K562 (cell line): ENCODE measurements around the gene PIMREG. TPM values are rescaled to one million over a fixed set of nuclear protein-coding genes. Genes with fewer than 3 reads are reported as not detected.

Experiments
- ATAC-seq: fragments of 200-7000 bp; cut with Tn5 transposase; 3 replicates; pipeline ENCODE4 v1.9.1; 2020; ENCODE audit warnings: moderate library complexity
- BruUV-seq: library from RNA; stranded (reverse); fragments of 400-500 nt; replicated peaks from 2 replicates; lab custom pipeline; 2021; lab: Mats Ljungman, UMichigan
- CTCF ChIA-PET: fragments of 300-600 bp; formaldehyde crosslinking; extraction: SDS; loops from one replicate; lab custom pipeline; 2021; ENCODE audit warnings: low intra/inter-chr PET ratio; lab: Yijun Ruan, JAX
- POLR2A ChIA-PET: fragments of 300-600, 350-650 bp; sonication (Branson Sonifier 250); formaldehyde crosslinking; extraction: SDS; loops from one replicate; lab custom pipeline; 2021; ENCODE audit warnings: antibody characterized with exemption, inconsistent platforms; lab: Yijun Ruan, JAX
- DNase-seq, 4 experiments: peaks; one replicate each; pipeline versions ENCODE4 v3.0.0 to v3.0.0-alpha.2; 2011 to 2018; ENCODE audit warnings: low spot score in 3 of 4, mixed read lengths in 3 of 4; ENCODE audit errors: extremely low read depth in 1 of 4
- FAIRE-seq: peaks from 2 replicates; lab custom pipeline; 2011; peaks lifted over from hg19 to GRCh38; lab: Jason Lieb, UNC
- H2AFZ ChIP-seq: 2 replicates; pipeline ENCODE4 v1.6.0; 2011; ENCODE audit warnings: low read depth, low read length, control low read depth, inconsistent platforms
- H3K27ac ChIP-seq: fragments of 200-600 bp; 3 replicates; pipeline ENCODE4 v1.8.0; 2011; ENCODE audit warnings: low read depth, mild to moderate bottlenecking, control low read depth, inconsistent platforms, low read length, moderate library complexity, mixed read lengths; ENCODE audit errors: extremely low read depth
- H3K27me3 ChIP-seq, 2 experiments: fragments of 300-600 bp in 1 of 2; 2 replicates in 1 of 2; 3 replicates in 1 of 2; pipeline versions ENCODE4 v1.6.0 to v1.8.0; 2011; ENCODE audit warnings: inconsistent platforms in 2 of 2, low read length in 2 of 2, mild to moderate bottlenecking in 1 of 2, mixed read lengths in 1 of 2, moderate library complexity in 1 of 2; ENCODE audit not compliant: control insufficient read depth in 2 of 2, insufficient read depth in 2 of 2
- H3K36me3 ChIP-seq: fragments of 300-600 bp; 3 replicates; pipeline ENCODE4 v1.8.0; 2011; ENCODE audit warnings: mild to moderate bottlenecking, low read length, inconsistent platforms; ENCODE audit not compliant: control insufficient read depth, insufficient read depth
- H3K4me1 ChIP-seq, 2 experiments: fragments of 200-600 bp in 1 of 2; replicated peaks in 1 of 2; 2 replicates in 1 of 2; 3 replicates in 1 of 2; pipeline versions ENCODE4 v1.5.1 to v1.8.0; 2011; ENCODE audit warnings: inconsistent platforms in 2 of 2, low read length in 2 of 2, mild to moderate bottlenecking in 1 of 2, mixed read lengths in 1 of 2, moderate library complexity in 1 of 2; ENCODE audit not compliant: control insufficient read depth in 2 of 2, insufficient read depth in 2 of 2
- H3K4me2 ChIP-seq: 2 replicates; pipeline ENCODE4 v1.6.1; 2011; ENCODE audit warnings: low read length, control low read depth, inconsistent platforms, mixed read lengths; ENCODE audit not compliant: insufficient read depth
- H3K4me3 ChIP-seq: fragments of 200-600 bp; sonication (generic), shearing (Covaris generic); 2 replicates; pipeline ENCODE4 v1.5.1; 2016; ENCODE audit warnings: control low read depth, inconsistent platforms
- H3K79me2 ChIP-seq: fragments of 200-600 bp; 3 replicates; pipeline ENCODE4 v1.8.0; 2011; ENCODE audit warnings: low read length, inconsistent platforms; ENCODE audit not compliant: control insufficient read depth, insufficient read depth
- H3K9ac ChIP-seq, 2 experiments: 2 replicates each; pipeline versions ENCODE4 v1.6.0 to v1.6.1; 2011; ENCODE audit warnings: low read depth in 2 of 2, low read length in 2 of 2, control low read depth in 1 of 2, inconsistent platforms in 1 of 2, mild to moderate bottlenecking in 1 of 2, mixed read lengths in 1 of 2; ENCODE audit not compliant: insufficient read depth in 1 of 2
- H3K9me1 ChIP-seq: one replicate; pipeline ENCODE4 v1.6.0; 2011; ENCODE audit warnings: inconsistent platforms, mild to moderate bottlenecking, low read length, moderate library complexity; ENCODE audit not compliant: control insufficient read depth, insufficient read depth
- H3K9me3 ChIP-seq: replicated peaks from 2 replicates; pipeline ENCODE4 v1.5.1; 2011; ENCODE audit warnings: low read depth, low read length, inconsistent platforms; ENCODE audit not compliant: control insufficient read depth, insufficient read depth
- H4K20me1 ChIP-seq: replicated peaks from 2 replicates; pipeline ENCODE4 v1.6.1; 2011; ENCODE audit warnings: low read length, inconsistent platforms, mixed read lengths; ENCODE audit not compliant: control insufficient read depth, insufficient read depth
- CBFA2T3 ChIP-seq: fragments of 450-650 bp; IDR thresholded peaks from 2 replicates; pipeline ENCODE4 v1.6.1; 2017
- CREB1 ChIP-seq, 2 experiments: sonication (generic) in 1 of 2; formaldehyde crosslinking in 1 of 2; IDR thresholded peaks; 2 replicates each; pipeline versions ENCODE4 v1.6.1 to v1.8.0; 2012 to 2022; ENCODE audit warnings: inconsistent platforms in 1 of 2, mild to moderate bottlenecking in 1 of 2, missing genetic modification reagents in 1 of 2, moderate library complexity in 1 of 2
- GABPA ChIP-seq: fragments of 200-800 bp; sonication (Bioruptor generic); conservative IDR thresholded peaks from 2 replicates; pipeline ENCODE4 v1.6.1; 2016; ENCODE audit warnings: low read depth, missing genetic modification characterization, missing compliant biosample characterization
- HDAC3 ChIP-seq: fragments of 450-650 bp; IDR thresholded peaks from 2 replicates; pipeline ENCODE4 v1.6.1; 2018; ENCODE audit warnings: borderline replicate concordance, mild to moderate bottlenecking, moderate library complexity; ENCODE audit not compliant: partially characterized antibody
- SMARCB1 ChIP-seq: IDR thresholded peaks from 2 replicates; pipeline ENCODE4 v1.6.1; 2011; ENCODE audit warnings: improper control_type of control experiment, low read depth; ENCODE audit not compliant: insufficient read length
- ZNF668 ChIP-seq: fragments of 250-450 bp; sonication (Bioruptor Pico); IDR thresholded peaks from 2 replicates; pipeline ENCODE4 v1.8.0; 2022; ENCODE audit warnings: mild to moderate bottlenecking, inconsistent platforms
- ZNF717 ChIP-seq: fragments of 250-450 bp; sonication (Bioruptor Pico); IDR thresholded peaks from 2 replicates; pipeline ENCODE4 v1.5.0; 2021
- WGBS: fragments of 100-300 bp; shearing (Covaris generic); methylation state at CpG from one replicate; pipeline ENCODE4 v1.1.6; 2016; ENCODE audit warnings: low coverage, mixed read lengths; ENCODE audit not compliant: insufficient coverage; ENCODE audit errors: missing lambda C conversion rate; 5-methylcytosine and 5-hydroxymethylcytosine counted together
- in situ Hi-C: fragments of 300-500 bp; cut with MboI; formaldehyde crosslinking; loops from 4 replicates; pipeline ENCODE4 v1.15.0; 2018; ENCODE audit warnings: inconsistent platforms, mixed read lengths
- intact Hi-C: fragments of 100-400 bp; cut with micrococcal nuclease; formaldehyde crosslinking; loops from 2 replicates; pipeline ENCODE4 v1.14.2; 2022
- polyA plus RNA-seq, 8 experiments: library from polyadenylated mRNA; depleted of rRNA in 4 of 8; stranded (reverse) in 5 of 8; unstranded in 3 of 8; fragments of >200 nt; fragmentation: Nextera tagmentation in 2 of 8; fragmentation: Illumina TruSeq in 1 of 8; extraction: Ambion mirVana in 2 of 8; extraction: Trizol in 1 of 8; gene quantifications; 2 replicates each; pipeline versions ENCODE4 v1.2.1 to v1.2.3, GENCODE V29; 2011 to 2014; ENCODE audit warnings: inconsistent platforms in 1 of 8, missing spikeins in 1 of 8
- total RNA-seq, 7 experiments: library from RNA; depleted of rRNA in 6 of 7; stranded (reverse); fragments of >200 nt in 6 of 7; fragmentation: Illumina TruSeq in 2 of 7; extraction: Trizol in 2 of 7; gene quantifications; 2 replicates each; pipeline versions ENCODE4 v1.2.1 to v1.2.3, GENCODE V29; 2011 to 2021; ENCODE audit warnings: low replicate concordance in 1 of 7
- TF ChIP-seq, protein P1 (sequence below), 2 experiments: fragments of 450-650 bp; IDR thresholded peaks; 2 replicates each; pipeline ENCODE4 v1.6.1; 2016
- TF ChIP-seq, protein P2 (sequence below): fragments of 450-650 bp; formaldehyde crosslinking; IDR thresholded peaks from 2 replicates; pipeline ENCODE4 v1.4.0; 2022; ENCODE audit warnings: missing genetic modification characterization
- TF ChIP-seq, protein P3 (sequence below): sonication (generic); formaldehyde crosslinking; IDR thresholded peaks from 2 replicates; pipeline ENCODE4 v1.9.0; 2022; ENCODE audit warnings: mild to moderate bottlenecking, missing genetic modification reagents
- TF ChIP-seq, protein P4 (sequence below): sonication (generic); formaldehyde crosslinking; IDR thresholded peaks from 2 replicates; pipeline ENCODE4 v1.8.0; 2022; ENCODE audit warnings: mild to moderate bottlenecking, missing genetic modification reagents, borderline replicate concordance
- TF ChIP-seq, protein P5 (sequence below): sonication (generic); formaldehyde crosslinking; IDR thresholded peaks from 2 replicates; pipeline ENCODE4 v1.8.1; 2023; ENCODE audit warnings: missing genetic modification reagents, mild to moderate bottlenecking, borderline replicate concordance

PIMREG gene
- total and polyA plus RNA-seq, 9 of the 15 experiments (the other 6 are each of a cell fraction or from before 2014, with no cell fraction given): 1.1 to 16.7 (median 9.4) TPM

DNA sequence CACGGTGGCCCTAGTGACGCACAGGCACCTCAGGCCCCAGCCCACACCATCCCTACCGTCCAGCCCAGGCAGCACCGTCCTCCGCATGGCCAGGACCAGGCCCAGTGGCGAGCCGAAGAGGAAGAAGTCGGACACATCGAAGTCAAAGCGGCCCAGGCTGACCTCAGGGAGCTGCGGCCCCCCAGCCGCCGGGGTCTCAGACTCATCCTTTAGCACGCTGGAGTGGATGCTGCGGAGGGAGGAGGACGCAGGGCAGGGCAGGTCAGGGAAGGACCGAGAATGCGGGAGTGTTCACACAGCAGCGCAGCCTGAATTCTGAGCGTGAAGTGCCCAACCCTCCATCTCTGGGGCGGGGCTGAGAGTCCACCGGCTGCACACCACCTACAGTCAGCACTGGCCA is 30.1 kb downstream of the PIMREG start:
- no peak for FAIRE-seq
- 38% methylated on average over 11 of the region's 22 CpGs for WGBS
- ChIA-PET CTCF (no interaction called here), POLR2A (no interaction called here)
- Histone ChIP-seq H4K20me1 (0 out of 2 replicates have a peak, but pooled peaks cover 7% of the 10 kb centered on the region), H3K27ac (no peak overlapping the region), H3K9me1 (no peaks in the 10 kb centered on the region), H3K4me2 (no peak overlapping the region), H3K4me3 (no peak overlapping the region), H3K9ac (no peak overlapping the region), H3K4me1 (peaks cover 8 to 10% of the 10 kb centered on the region in 2 experiments; a peak in 4 of 5 replicates), H3K79me2 (no peaks in the 10 kb centered on the region), H3K27me3 (no peaks in the 10 kb centered on the region), H3K9me3 (no peaks in the 10 kb centered on the region), H2AFZ (no peak overlapping the region), H3K36me3 (no peaks in the 10 kb centered on the region)
- in situ Hi-C loops (loop anchor here (5.0 kb wide), 1 partner anchor 38 kb away; no protein-coding TSS in a partner anchor), intact Hi-C loops (no loop called here)
- ATAC-seq: no peak
- BruUV-seq: no TSS peak
- no peak for DNase-seq
- no peak for TF ChIP-seq CBFA2T3
- TF ChIP-seq, protein P1, sequence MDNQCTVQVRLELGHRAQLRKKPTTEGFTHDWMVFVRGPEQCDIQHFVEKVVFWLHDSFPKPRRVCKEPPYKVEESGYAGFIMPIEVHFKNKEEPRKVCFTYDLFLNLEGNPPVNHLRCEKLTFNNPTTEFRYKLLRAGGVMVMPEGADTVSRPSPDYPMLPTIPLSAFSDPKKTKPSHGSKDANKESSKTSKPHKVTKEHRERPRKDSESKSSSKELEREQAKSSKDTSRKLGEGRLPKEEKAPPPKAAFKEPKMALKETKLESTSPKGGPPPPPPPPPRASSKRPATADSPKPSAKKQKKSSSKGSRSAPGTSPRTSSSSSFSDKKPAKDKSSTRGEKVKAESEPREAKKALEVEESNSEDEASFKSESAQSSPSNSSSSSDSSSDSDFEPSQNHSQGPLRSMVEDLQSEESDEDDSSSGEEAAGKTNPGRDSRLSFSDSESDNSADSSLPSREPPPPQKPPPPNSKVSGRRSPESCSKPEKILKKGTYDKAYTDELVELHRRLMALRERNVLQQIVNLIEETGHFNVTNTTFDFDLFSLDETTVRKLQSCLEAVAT (IDR thresholded peaks at IDR 0.05): no peak
- no peak for TF ChIP-seq SMARCB1
- TF ChIP-seq HDAC3: no peak
- TF ChIP-seq, protein P2, sequence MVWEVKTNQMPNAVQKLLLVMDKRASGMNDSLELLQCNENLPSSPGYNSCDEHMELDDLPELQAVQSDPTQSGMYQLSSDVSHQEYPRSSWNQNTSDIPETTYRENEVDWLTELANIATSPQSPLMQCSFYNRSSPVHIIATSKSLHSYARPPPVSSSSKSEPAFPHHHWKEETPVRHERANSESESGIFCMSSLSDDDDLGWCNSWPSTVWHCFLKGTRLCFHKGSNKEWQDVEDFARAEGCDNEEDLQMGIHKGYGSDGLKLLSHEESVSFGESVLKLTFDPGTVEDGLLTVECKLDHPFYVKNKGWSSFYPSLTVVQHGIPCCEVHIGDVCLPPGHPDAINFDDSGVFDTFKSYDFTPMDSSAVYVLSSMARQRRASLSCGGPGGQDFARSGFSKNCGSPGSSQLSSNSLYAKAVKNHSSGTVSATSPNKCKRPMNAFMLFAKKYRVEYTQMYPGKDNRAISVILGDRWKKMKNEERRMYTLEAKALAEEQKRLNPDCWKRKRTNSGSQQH: no peak
- no peak for TF ChIP-seq GABPA (tag)
- TF ChIP-seq, protein P3, sequence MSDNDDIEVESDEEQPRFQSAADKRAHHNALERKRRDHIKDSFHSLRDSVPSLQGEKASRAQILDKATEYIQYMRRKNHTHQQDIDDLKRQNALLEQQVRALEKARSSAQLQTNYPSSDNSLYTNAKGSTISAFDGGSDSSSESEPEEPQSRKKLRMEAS (CRISPR knock-in tag): no peak
- no peak for TF ChIP-seq ZNF668 (CRISPR knock-in tag)
- TF ChIP-seq, protein P4, sequence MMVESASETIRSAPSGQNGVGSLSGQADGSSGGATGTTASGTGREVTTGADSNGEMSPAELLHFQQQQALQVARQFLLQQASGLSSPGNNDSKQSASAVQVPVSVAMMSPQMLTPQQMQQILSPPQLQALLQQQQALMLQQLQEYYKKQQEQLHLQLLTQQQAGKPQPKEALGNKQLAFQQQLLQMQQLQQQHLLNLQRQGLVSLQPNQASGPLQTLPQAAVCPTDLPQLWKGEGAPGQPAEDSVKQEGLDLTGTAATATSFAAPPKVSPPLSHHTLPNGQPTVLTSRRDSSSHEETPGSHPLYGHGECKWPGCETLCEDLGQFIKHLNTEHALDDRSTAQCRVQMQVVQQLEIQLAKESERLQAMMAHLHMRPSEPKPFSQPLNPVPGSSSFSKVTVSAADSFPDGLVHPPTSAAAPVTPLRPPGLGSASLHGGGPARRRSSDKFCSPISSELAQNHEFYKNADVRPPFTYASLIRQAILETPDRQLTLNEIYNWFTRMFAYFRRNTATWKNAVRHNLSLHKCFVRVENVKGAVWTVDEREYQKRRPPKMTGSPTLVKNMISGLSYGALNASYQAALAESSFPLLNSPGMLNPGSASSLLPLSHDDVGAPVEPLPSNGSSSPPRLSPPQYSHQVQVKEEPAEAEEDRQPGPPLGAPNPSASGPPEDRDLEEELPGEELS (CRISPR knock-in tag): no peak
- no peak for TF ChIP-seq CREB1 (IDR thresholded peaks at IDR 0.05)
- no peak for TF ChIP-seq CREB1 (CRISPR knock-in tag; IDR thresholded peaks at IDR 0.05)
- no peak for TF ChIP-seq ZNF717 (CRISPR knock-in tag)
- TF ChIP-seq, protein P5, sequence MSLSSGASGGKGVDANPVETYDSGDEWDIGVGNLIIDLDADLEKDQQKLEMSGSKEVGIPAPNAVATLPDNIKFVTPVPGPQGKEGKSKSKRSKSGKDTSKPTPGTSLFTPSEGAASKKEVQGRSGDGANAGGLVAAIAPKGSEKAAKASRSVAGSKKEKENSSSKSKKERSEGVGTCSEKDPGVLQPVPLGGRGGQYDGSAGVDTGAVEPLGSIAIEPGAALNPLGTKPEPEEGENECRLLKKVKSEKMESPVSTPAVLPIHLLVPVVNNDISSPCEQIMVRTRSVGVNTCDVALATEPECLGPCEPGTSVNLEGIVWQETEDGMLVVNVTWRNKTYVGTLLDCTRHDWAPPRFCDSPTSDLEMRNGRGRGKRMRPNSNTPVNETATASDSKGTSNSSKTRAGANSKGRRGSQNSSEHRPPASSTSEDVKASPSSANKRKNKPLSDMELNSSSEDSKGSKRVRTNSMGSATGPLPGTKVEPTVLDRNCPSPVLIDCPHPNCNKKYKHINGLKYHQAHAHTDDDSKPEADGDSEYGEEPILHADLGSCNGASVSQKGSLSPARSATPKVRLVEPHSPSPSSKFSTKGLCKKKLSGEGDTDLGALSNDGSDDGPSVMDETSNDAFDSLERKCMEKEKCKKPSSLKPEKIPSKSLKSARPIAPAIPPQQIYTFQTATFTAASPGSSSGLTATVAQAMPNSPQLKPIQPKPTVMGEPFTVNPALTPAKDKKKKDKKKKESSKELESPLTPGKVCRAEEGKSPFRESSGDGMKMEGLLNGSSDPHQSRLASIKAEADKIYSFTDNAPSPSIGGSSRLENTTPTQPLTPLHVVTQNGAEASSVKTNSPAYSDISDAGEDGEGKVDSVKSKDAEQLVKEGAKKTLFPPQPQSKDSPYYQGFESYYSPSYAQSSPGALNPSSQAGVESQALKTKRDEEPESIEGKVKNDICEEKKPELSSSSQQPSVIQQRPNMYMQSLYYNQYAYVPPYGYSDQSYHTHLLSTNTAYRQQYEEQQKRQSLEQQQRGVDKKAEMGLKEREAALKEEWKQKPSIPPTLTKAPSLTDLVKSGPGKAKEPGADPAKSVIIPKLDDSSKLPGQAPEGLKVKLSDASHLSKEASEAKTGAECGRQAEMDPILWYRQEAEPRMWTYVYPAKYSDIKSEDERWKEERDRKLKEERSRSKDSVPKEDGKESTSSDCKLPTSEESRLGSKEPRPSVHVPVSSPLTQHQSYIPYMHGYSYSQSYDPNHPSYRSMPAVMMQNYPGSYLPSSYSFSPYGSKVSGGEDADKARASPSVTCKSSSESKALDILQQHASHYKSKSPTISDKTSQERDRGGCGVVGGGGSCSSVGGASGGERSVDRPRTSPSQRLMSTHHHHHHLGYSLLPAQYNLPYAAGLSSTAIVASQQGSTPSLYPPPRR (CRISPR knock-in tag): no peak
